ENCODE data around the gene CNPPD1. TPM values are rescaled to one million over a fixed set of nuclear protein-coding genes. Genes with fewer than 3 reads are reported as not detected.

The CNPPD1 gene
- total RNA-seq, 1 donor from 2014 or later, result 70.8 TPM

- intact Hi-C loops (cut with micrococcal nuclease), result no loop called here
Observed at GRCh38 chr2:219163156-219163555, 13.6 kb downstream of the CNPPD1 start.

- intact Hi-C loops (cut with micrococcal nuclease), result loop anchor here (2.0 kb wide), 3 partner anchors 58 to 382 kb away; partner anchors contain the start of genes ABCB6 and CHPF
Observed at GRCh38 chr2:219161097-219161496, 15.6 kb downstream of the CNPPD1 start.

GRCh38 chr2:219160186-219161017, 16.3 kb downstream of the CNPPD1 start, which contains the start of gene NHEJ1:
Gene NHEJ1, minus strand, starts transcription at chr2:219160815. Its CDS starts 2,453 bp downstream, at chr2:219158362.
- intact Hi-C loops (cut with micrococcal nuclease), result loop anchor here (1.0 to 2.0 kb wide), 12 partner anchors 11 to 382 kb away; partner anchors contain the start of genes ABCB6, ANKZF1, ATG9A and CHPF

GRCh38 chr2:219159771-219160185, 16.9 kb downstream of the CNPPD1 start:
- intact Hi-C loops (cut with micrococcal nuclease), result loop anchor here (1.0 to 2.0 kb wide), 12 partner anchors 12 to 383 kb away; partner anchors contain the start of genes ABCB6, ANKZF1, ATG9A and CHPF

GRCh38 chr2:219158586-219158985, 18.1 kb downstream of the CNPPD1 start:
- intact Hi-C loops (cut with micrococcal nuclease), result no loop called here

GRCh38 chr2:219158025-219158424, 18.7 kb downstream of the CNPPD1 start:
- intact Hi-C loops (cut with micrococcal nuclease), result no loop called here

- intact Hi-C loops (cut with micrococcal nuclease), result no loop called here
Observed at GRCh38 chr2:219157396-219157795, 19.3 kb downstream of the CNPPD1 start.

- intact Hi-C loops (cut with micrococcal nuclease), result loop anchor here (1.0 kb wide), 2 partner anchors 97 to 126 kb away; no protein-coding TSS in a partner anchor
Observed at GRCh38 chr2:219155054-219155644, 21.6 kb downstream of the CNPPD1 start.

- intact Hi-C loops (cut with micrococcal nuclease), result no loop called here
Observed at GRCh38 chr2:219149667-219150066, 27.1 kb downstream of the CNPPD1 start.

- intact Hi-C loops (cut with micrococcal nuclease), result no loop called here
Observed at GRCh38 chr2:219142329-219142728, 34.4 kb downstream of the CNPPD1 start.

- intact Hi-C loops (cut with micrococcal nuclease), result no loop called here
Observed at GRCh38 chr2:219140722-219141121, 36.0 kb downstream of the CNPPD1 start.

GRCh38 chr2:219133976-219134375, 42.7 kb downstream of the CNPPD1 start:
- intact Hi-C loops (cut with micrococcal nuclease), result no loop called here

GRCh38 chr2:219131744-219132143, 45.0 kb downstream of the CNPPD1 start:
- intact Hi-C loops (cut with micrococcal nuclease), result no loop called here

GRCh38 chr2:219131327-219131726, 45.4 kb downstream of the CNPPD1 start:
- intact Hi-C loops (cut with micrococcal nuclease), result no loop called here

- intact Hi-C loops (cut with micrococcal nuclease), result no loop called here
Observed at GRCh38 chr2:219129589-219129988, 47.1 kb downstream of the CNPPD1 start.

- intact Hi-C loops (cut with micrococcal nuclease), result no loop called here
Observed at GRCh38 chr2:219128396-219128795, 48.3 kb downstream of the CNPPD1 start.

GRCh38 chr2:219127037-219127635, 49.6 kb downstream of the CNPPD1 start:
- intact Hi-C loops (cut with micrococcal nuclease), result no loop called here

GRCh38 chr2:219126555-219126954, 50.2 kb downstream of the CNPPD1 start:
- intact Hi-C loops (cut with micrococcal nuclease), result no loop called here

- intact Hi-C loops (cut with micrococcal nuclease), result no loop called here
Observed at GRCh38 chr2:219125886-219126270, 50.8 kb downstream of the CNPPD1 start.

- intact Hi-C loops (cut with micrococcal nuclease), result no loop called here
Observed at GRCh38 chr2:219125225-219125885, 51.4 kb downstream of the CNPPD1 start.

GRCh38 chr2:219124381-219125110, 52.2 kb downstream of the CNPPD1 start:
- intact Hi-C loops (cut with micrococcal nuclease), result no loop called here
